HG03039 (cell line): ENCODE data around the gene SLC35C1.

Source experiments
- ATAC-seq: cut with Tn5 transposase; IDR thresholded peaks from one replicate; pipeline ENCODE4 v1.9.1; 2021; ENCODE audit warnings: mild to moderate bottlenecking, moderate library complexity; ENCODE audit not compliant: unreplicated experiment

Gene SLC35C1

GRCh38 chr11:45843158-45843924, 38.4 kb downstream of the SLC35C1 start:
- ATAC-seq: no peak

GRCh38 chr11:45844822-45845578, 40.1 kb downstream of the SLC35C1 start:
- no peak for ATAC-seq

DNA sequence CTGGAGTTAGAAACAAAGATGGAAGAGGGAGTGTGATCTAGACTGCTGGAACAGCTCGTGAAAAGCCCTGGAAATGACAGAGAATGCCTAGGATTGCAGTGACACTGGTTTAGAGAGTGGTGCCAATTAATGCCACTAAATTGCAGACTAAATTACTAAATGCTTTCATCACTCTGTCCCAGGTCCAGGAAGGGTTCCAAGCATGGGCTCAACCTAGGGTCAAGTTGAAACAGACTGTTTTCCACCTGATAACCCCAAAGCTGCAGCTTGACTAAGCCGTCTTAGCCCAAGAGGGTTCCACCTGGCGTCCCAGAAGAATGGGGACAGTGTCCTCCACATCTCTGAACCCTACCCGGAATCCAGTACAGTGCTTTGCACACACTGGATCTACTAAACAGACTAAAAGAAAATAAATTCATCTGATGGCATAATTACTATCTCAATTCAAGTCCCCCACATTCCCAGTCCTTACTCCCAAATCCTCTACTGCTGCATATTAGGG, 41.3 kb downstream of the SLC35C1 start:
- no peak for ATAC-seq

- ATAC-seq: peak; percentile 91
Measured at GRCh38 chr11:45846974-45847910, 42.3 kb downstream of the SLC35C1 start, which contains the start of gene CRY2. TSS of gene CRY2 (plus strand) at chr11:45847475. CDS start at chr11:45847491, 16 bp downstream.

- no peak for ATAC-seq
Measured at GRCh38 chr11:45847911-45848316, 43.0 kb downstream of the SLC35C1 start.

DNA sequence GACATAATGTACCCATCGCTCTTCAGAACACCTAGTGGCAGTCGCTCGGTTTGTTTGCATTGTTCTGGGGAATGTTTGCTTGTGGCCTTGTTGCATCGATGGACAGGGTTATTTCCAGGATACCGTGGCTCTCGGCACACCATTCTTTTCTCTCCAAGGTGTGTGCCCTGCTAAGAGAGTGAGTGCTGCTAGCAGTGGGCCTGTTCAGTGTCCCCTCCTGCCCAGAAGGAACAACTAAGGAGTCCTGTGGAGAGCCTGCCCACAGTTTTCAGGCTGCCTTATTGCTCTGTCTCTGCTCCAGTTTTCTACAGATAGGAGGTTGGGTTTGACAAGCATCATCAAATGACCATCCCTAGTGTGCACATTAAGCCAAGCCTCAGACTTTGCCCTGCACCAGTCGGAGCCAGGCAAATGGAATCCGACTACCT, 43.7 kb downstream of the SLC35C1 start:
- ATAC-seq: no peak

- no peak for ATAC-seq
Measured at GRCh38 chr11:45850446-45850845, 45.5 kb downstream of the SLC35C1 start.

DNA sequence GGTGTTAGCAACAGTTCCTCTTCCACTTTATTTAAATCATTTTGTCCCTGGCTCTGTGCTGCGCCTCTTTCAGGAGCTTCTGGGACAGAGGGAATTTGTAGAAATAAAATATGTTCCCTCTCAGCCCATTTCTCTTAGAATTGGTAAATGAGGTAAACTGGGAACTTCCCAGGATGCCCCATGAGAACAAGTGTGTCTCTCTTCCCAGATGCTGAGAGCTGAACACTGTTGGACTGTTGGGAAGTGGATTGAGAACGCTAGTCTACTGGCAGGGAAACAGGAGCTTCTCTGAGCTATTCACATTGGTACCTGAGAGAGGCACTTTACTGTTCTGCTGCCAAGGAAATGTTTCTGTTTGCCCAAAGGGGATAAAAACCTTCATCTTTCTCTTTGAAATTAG, 46.3 kb downstream of the SLC35C1 start:
- ATAC-seq: no peak

DNA sequence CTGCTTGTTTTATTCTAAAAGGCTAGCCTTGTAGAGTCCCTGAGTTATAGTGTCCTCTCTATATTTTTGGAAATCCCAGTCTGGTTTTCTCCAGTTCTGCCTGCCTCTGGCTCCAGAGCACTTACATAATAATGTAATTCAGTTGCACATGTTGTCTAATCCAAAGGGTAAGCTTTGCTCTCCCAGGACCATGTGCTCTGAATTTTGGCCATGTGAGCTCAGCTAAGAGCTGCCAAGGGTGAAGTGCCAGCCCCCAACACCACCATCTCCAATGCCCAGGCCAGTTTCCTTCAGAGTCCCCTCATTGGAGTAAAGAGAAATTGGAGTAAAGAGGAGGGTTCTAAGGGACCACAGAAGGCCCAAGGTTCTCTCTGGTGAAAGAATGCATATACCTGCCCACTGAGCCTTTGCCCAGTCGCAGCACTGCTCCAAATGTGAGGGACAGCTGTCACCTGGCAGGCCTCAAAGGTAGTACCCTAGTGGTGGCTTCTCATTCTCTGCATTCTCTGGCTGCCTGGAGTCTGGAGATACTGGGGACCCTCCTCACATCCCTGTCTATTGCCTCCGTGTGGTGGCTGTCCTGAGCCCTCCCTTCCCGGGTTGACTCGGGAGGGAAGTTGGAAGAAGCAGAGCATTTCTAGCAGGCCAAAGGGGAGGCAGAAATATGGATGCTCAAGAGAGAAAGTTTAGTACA, 47.2 kb downstream of the SLC35C1 start:
- ATAC-seq: peak; percentile 8

GRCh38 chr11:45852712-45853101, 47.8 kb downstream of the SLC35C1 start:
- peak; percentile 40 for ATAC-seq

DNA sequence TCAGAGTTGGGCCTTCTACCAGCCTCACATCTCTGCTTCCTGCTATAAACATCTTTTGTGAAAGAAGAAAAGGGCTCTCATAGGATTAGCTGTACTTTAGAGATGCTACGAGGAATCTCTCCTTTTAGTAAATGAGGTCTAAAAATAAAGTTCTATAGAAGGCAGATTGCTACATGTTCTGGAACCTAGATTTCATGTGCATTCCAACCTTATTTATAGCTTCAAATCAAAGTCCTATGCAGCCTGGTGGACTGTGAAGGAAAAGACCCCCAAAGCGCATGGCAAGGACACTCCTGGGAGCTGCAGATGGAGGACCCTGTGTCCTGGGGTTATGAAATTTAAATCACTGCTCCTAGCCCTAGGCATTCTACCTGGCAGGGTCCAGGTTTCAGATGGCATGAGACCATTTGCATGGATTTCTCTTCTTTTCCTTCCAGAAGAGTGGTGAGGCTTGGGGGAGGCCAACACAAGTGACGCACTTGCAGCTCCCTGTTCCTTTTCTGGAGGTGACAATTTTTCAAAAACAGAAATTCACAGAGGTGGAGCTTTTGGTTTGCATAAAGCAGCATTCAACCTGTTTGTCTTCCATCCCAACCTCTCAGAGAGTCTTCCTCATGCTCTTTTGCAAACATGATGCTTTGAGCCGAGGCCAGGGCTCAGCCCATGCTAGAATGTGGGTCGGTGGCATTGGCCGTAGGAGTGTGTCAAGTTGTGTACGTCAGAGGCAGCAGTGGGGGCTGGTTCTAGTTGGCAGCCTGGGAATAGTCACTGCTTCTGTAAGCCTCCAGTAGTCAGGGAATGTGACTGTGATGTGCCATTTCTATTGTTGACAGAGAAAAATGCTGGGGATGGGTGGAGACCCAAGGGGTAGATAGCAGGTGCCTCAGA, 48.6 kb downstream of the SLC35C1 start:
- no peak for ATAC-seq

DNA sequence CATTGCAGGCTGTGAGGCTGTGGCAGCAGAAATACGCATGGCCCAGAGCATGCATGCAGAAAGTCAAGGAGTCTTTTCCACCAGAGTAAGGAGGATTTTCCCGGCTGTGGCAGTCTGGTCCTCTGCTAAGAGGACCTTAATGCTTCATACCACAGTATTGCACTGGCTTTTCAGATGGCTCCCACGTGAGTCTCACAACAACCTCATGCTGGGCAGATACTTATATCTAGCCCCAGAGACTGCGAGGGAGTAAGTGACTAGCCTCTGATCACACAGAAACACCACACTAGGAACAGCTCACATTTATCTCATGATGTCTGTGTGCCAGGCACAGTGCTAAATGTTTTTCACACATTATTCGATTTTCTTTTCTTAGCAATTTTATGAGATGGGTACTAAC, 50.4 kb downstream of the SLC35C1 start:
- ATAC-seq: no peak

GRCh38 chr11:45856044-45856468, 51.1 kb downstream of the SLC35C1 start:
- no peak for ATAC-seq

DNA sequence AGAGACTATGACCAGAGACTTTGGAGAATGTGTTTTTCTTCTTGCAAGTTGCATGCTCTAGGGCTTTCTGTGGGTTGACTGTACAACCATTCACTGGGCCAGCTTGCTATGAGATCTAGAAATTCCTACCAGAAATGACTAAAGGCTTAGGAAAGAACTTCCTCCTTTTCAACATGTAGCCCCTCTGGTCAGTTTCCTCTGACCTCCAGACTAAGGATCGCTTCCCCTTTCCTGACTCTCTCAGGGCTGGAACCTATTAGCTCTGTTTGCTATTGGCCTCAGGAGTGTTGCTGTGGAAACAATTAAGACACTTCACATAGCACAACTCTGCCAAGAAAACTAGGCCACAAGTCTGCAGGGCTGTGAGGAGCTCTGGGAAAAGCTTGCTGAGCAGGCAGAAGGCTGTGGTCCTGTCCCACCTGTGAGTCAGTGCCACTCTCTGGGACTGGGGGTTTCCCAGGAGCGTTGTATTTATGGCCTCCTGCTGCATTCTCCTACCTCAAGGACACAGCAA, 53.1 kb downstream of the SLC35C1 start:
- no peak for ATAC-seq

GRCh38 chr11:45858751-45859398, 53.9 kb downstream of the SLC35C1 start:
- no peak for ATAC-seq

- ATAC-seq: no peak
Measured at GRCh38 chr11:45859661-45860140, 54.8 kb downstream of the SLC35C1 start.

DNA sequence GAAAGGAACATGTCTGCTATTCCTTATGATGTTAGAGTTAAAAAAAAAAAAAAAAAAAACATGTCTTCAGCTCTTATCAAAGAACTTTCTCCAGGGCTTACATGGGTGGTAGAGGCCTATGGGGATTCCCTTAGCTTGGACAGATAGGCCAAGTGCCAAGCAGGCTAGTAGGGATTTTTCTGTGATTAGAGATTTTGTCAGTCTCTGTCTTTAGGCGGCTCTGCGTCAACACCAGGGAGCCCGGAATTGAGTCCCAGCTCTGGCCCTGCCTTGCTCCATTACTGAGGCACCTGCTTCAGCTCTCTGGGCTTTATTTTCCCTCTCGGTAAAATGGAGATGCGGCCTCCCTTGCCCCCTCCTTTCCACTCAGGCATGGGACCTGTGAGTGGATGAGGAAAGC, 55.4 kb downstream of the SLC35C1 start:
- ATAC-seq: no peak

DNA sequence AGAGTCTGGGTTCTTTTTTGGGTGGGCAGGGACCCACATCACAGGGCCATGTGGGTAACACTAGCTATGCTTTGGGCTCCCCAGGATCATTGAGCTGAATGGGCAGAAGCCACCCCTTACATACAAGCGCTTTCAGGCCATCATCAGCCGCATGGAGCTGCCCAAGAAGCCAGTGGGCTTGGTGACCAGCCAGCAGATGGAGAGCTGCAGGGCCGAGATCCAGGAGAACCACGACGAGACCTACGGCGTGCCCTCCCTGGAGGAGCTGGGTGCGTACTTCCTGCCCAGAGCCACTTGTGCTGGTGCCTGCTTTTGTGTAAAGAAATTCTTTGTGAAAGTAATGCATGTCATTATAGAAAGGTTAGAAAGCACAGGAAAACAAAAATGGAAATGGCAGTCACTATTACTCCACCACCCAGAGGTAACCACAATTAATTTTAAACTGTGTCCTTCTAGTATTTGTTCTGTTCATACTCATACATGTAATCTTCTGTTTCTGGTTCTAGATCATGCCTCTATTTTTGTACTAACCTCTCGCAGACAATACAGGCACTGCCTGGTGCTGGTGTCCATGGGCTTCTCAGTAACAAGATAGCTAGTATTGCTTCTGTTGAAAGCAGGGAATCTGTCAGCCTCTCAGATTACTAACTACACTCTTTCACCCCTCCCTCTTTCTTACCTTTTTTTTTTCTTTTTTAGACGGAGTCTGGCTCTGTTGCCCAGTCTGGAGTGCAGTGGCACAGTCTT, 56.0 kb downstream of the SLC35C1 start:
- no peak for ATAC-seq
